ENCODE results near the gene SCAI.

- TF ChIP-seq CTCF (IDR thresholded peaks at IDR 0.05) = no peak
- TF ChIP-seq REST (IDR thresholded peaks at IDR 0.05; ENCODE audit: insufficient read depth in 1 of 2, low read depth in 2 of 2, low read length in 1 of 2) = no peak
- no peak for TF ChIP-seq POLR2AphosphoS5 (IDR thresholded peaks at IDR 0.05; ENCODE audit: low read depth, low read length)
- no peak for TF ChIP-seq TCF7L2 (IDR thresholded peaks at IDR 0.05; ENCODE audit: low read depth, low read length)
Observed at GRCh38 chr9:124954255-124954654, 189.1 kb downstream of the SCAI start.

Measured in Panc1 (cell line).